Ovary (tissue), 9 donors: ENCODE results near the gene CDKL1. TPM values are rescaled to one million over a fixed set of nuclear protein-coding genes. Genes with fewer than 3 reads are reported as not detected.
A peak's percentile ranks its signal among the peaks of the same experiment; 100 is the strongest.

Experiments used
- DNase-seq, 5 donors: peaks; one replicate each; pipeline ENCODE4 v3.0.0-alpha.2; 2019 to 2020
- H3K27ac ChIP-seq, 2 donors: fragments of 200-600 bp; one replicate each; pipeline versions ENCODE4 v1.5.1 to v1.8.0; 2019 to 2022
- H3K27me3 ChIP-seq: fragments of 200-600 bp; one replicate; pipeline ENCODE4 v1.8.0; 2022
- H3K36me3 ChIP-seq: fragments of 200-600 bp; sonication (generic); one replicate; pipeline ENCODE4 v1.5.1; 2019
- H3K4me1 ChIP-seq: one replicate; pipeline ENCODE4 v1.8.1; 2013; ENCODE audit warnings: mild to moderate bottlenecking, moderate library complexity; ENCODE audit not compliant: insufficient read depth
- H3K4me3 ChIP-seq: fragments of 200-600 bp; sonication (generic); one replicate; pipeline ENCODE4 v1.5.1; 2017
- H3K9me3 ChIP-seq, 2 donors: fragments of 200-600 bp in 1 of 2; sonication (generic) in 1 of 2; one replicate each; pipeline versions ENCODE4 v1.5.1 to v1.8.1; 2013 to 2019; ENCODE audit warnings: mild to moderate bottlenecking in 1 of 2, moderate library complexity in 1 of 2
- CTCF ChIP-seq, 3 donors: fragments of 450-650 bp in 2 of 3; fragments of 200-600 bp in 1 of 3; IDR thresholded peaks; one replicate each; pipeline versions ENCODE4 v1.5.1 to v1.8.0; 2016 to 2022; ENCODE audit warnings: antibody characterized with exemption in 3 of 3, mild to moderate bottlenecking in 1 of 3
- EP300 ChIP-seq: sonication (generic); formaldehyde crosslinking; IDR thresholded peaks from one replicate; pipeline ENCODE4 v1.6.1; 2017; ENCODE audit warnings: antibody characterized with exemption
- POLR2A ChIP-seq: fragments of 450-650 bp; IDR thresholded peaks from one replicate; pipeline ENCODE4 v1.6.1; 2017; ENCODE audit warnings: antibody characterized with exemption, mild to moderate bottlenecking, moderate library complexity
- WGBS, 3 donors: extraction: QIAGEN DNeasy Blood & Tissue Kit in 1 of 3; methylation state at CpG; one replicate each; pipeline versions ENCODE4 v1.1.5 to v1.1.7; 2013 to 2017; 5-methylcytosine and 5-hydroxymethylcytosine counted together
- intact Hi-C, 4 donors: fragments of 100-400 bp; cut with DNase I; formaldehyde crosslinking; loops; one replicate each; pipeline versions ENCODE4 v1.11.0 to v1.15.1; 2022 to 2023
- polyA plus RNA-seq, 2 donors: library from polyadenylated mRNA; stranded (reverse); fragments of 200-250 nt in 1 of 2; fragments of 350-450 nt in 1 of 2; fragmentation: Illumina TruSeq in 1 of 2; extraction: RNeasy Lipid Tissue Mini Kit (QIAGEN cat#74804) in 1 of 2; gene quantifications; one replicate each; pipeline ENCODE4 v1.2.3, GENCODE V29; 2013 to 2014
- total RNA-seq, 7 donors: library from RNA; depleted of rRNA in 2 of 7; stranded (reverse); fragments of >200 nt in 2 of 7; fragmentation: NEBNext Ultra II Directional in 3 of 7; extraction: Animal tissue kit (Norgen Biotek cat#: 25700) in 3 of 7; gene quantifications; one replicate each; pipeline versions ENCODE4 v1.1.0 to v1.2.4, GENCODE V29; 2016 to 2023
- donor health status: DM: no; HTN: no; CAD: no; lungs with moderate emphysema.
- donor health status: DM: no; HTN: no; CAD: no.
- donor health status: Bipolar disorder and iron deficiency.
- donor health status: DM: yes; HTN: yes; CAD: no.
- donor health status: DM: no; HTN: no; CAD: no.
- donor health status: DM: yes; HTN: yes; CAD: no.

Gene CDKL1
- total and polyA plus RNA-seq, 9 donors: 11.9 to 69.3 (median 33.1) TPM

GRCh38 chr14:50410071-50410470 lies 13.4 kb upstream of the CDKL1 start:
- Histone ChIP-seq H3K9me3 (no peaks in the 10 kb centered on the region), H3K27ac (no peak overlapping the region), H3K27me3 (no peaks in the 10 kb centered on the region), H3K4me1 (peaks cover 9% of the 10 kb centered on the region), H3K4me3 (no peak overlapping the region), H3K36me3 (no peaks in the 10 kb centered on the region)
- WGBS, 3 donors: 73 to 80% (median 74%) methylated on average over 3 of the region's 3 CpGs
- TF ChIP-seq CTCF (IDR thresholded peaks at IDR 0.05) (no peak), POLR2A (no peak), EP300 (no peak)
- DNase-seq: no peak
- intact Hi-C loops: no loop called here

- TF ChIP-seq EP300: no peak
- no peak for TF ChIP-seq POLR2A
- TF ChIP-seq CTCF (IDR thresholded peaks at IDR 0.05): no peak
- intact Hi-C loops: no loop called here
- H3K9me3 ChIP-seq: no peaks in the 10 kb centered on the region
Measured at GRCh38 chr14:50407111-50407812, 10.6 kb upstream of the CDKL1 start.

GRCh38 chr14:50403419-50403818 lies 6.7 kb upstream of the CDKL1 start:
- intact Hi-C loops: no loop called here
- no peaks in the 10 kb centered on the region for H3K27me3 ChIP-seq
- peak in 1 of 5 donors; percentile 29 for DNase-seq
- H3K4me1 ChIP-seq: peaks cover 23% of the 10 kb centered on the region
- no peaks in the 10 kb centered on the region for H3K36me3 ChIP-seq
- H3K4me3 ChIP-seq: no peak overlapping the region
- no peaks in the 10 kb centered on the region for H3K9me3 ChIP-seq
- no peak for TF ChIP-seq POLR2A
- no peak for TF ChIP-seq EP300
- no peak for TF ChIP-seq CTCF (IDR thresholded peaks at IDR 0.05)
- peak overlapping the region in 1 of 2 donors; percentile 24 for H3K27ac ChIP-seq

More at GRCh38 chr14:50407111-50407812, 10.6 kb upstream of the CDKL1 start:
- Histone ChIP-seq H3K36me3 (no peaks in the 10 kb centered on the region), H3K27ac (no peak overlapping the region), H3K4me1 (peaks cover 17% of the 10 kb centered on the region), H3K4me3 (no peak overlapping the region), H3K27me3 (no peaks in the 10 kb centered on the region)
- 19 to 33% (median 21%) methylated on average over 6 of the region's 6 CpGs for WGBS, 3 donors
- DNase-seq: no peak

GRCh38 chr14:50402965-50403364 lies 6.3 kb upstream of the CDKL1 start:
- Histone ChIP-seq H3K4me1 (peaks cover 23% of the 10 kb centered on the region), H3K4me3 (no peak overlapping the region), H3K27ac (no peak overlapping the region), H3K27me3 (no peaks in the 10 kb centered on the region), H3K9me3 (no peaks in the 10 kb centered on the region), H3K36me3 (no peaks in the 10 kb centered on the region)
- intact Hi-C loops: no loop called here
- 14 to 32% (median 18%) methylated on average over 1 of the region's 1 CpG for WGBS, 3 donors
- no peak for DNase-seq
- TF ChIP-seq EP300: no peak
- TF ChIP-seq POLR2A: no peak
- TF ChIP-seq CTCF (IDR thresholded peaks at IDR 0.05): no peak
